BJ (cell line): ENCODE measurements around the gene ADRA1B. TPM values are rescaled to one million over a fixed set of nuclear protein-coding genes. Genes with fewer than 3 reads are reported as not detected.

Experiments used
- CTCF ChIA-PET: fragments of 350-600 bp; formaldehyde crosslinking; extraction: SDS; loops from one replicate; lab custom pipeline; 2021; ENCODE audit warnings: antibody characterized with exemption, inconsistent platforms; lab: Yijun Ruan, JAX
- POLR2A ChIA-PET: fragments of 300-600 bp; sonication (Branson Sonifier 250); formaldehyde crosslinking; extraction: SDS; loops from one replicate; lab custom pipeline; 2021; ENCODE audit warnings: antibody characterized with exemption; lab: Charles Lee
- DNase-seq: peaks from one replicate; pipeline ENCODE4 v3.0.0-alpha.2; 2011; ENCODE audit warnings: low read depth
- H3K27me3 ChIP-seq: 2 replicates; pipeline ENCODE4 v1.6.0; 2011; ENCODE audit warnings: low read length; ENCODE audit not compliant: control insufficient read depth, insufficient read depth
- H3K36me3 ChIP-seq: 2 replicates; pipeline ENCODE4 v1.5.1; 2011; ENCODE audit warnings: low read length; ENCODE audit not compliant: control insufficient read depth, insufficient read depth
- H3K4me3 ChIP-seq: 2 replicates; pipeline ENCODE4 v1.5.1; 2011; ENCODE audit warnings: low read depth, mild to moderate bottlenecking, control low read depth, low read length
- polyA plus RNA-seq: library from polyadenylated mRNA; depleted of rRNA; stranded (reverse); fragments of >200 nt; gene quantifications from 2 replicates; pipeline ENCODE4 v1.2.3, GENCODE V29; 2011
- TF ChIP-seq, protein P1 (sequence below): IDR thresholded peaks from 2 replicates; pipeline ENCODE4 v1.5.1; 2011; ENCODE audit warnings: low read depth, mild to moderate bottlenecking, control low read depth, inconsistent platforms, low read length, moderate library complexity; ENCODE audit not compliant: insufficient read depth

Gene ADRA1B
- polyA plus RNA-seq, 1 experiment = 2.1 TPM

DNA sequence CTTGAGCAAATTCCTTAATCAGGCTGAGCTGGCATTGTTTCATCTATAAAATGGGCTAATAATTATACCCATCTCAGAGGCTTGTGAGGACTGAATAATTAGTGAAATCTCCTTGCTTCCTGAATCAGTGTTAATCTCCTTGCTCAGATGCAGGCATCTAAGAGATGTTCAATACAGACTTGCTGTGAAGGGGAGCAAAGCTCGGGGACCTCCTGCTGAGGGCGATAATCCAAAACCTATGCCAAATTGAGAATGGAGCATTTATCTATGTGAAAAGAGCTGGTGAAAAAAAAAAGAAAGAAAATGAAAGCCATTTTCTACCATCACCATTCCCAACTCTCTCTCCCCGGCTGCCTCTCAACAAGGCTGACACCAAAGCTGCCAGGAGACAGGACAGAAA lies 37.3 kb downstream of the ADRA1B start:
- no peak for DNase-seq
- CTCF ChIA-PET = interaction anchor here (0.9 to 1.9 kb wide), 3 partner anchors 11 to 511 kb away, joined by 3 to 7 read pairs (median 3); partner anchors contain the start of gene ADRA1B
- Histone ChIP-seq H3K36me3 (no peaks in the 10 kb centered on the region), H3K27me3 (no peaks in the 10 kb centered on the region), H3K4me3 (no peak overlapping the region)
- POLR2A ChIA-PET = no interaction called here
- TF ChIP-seq, protein P1, sequence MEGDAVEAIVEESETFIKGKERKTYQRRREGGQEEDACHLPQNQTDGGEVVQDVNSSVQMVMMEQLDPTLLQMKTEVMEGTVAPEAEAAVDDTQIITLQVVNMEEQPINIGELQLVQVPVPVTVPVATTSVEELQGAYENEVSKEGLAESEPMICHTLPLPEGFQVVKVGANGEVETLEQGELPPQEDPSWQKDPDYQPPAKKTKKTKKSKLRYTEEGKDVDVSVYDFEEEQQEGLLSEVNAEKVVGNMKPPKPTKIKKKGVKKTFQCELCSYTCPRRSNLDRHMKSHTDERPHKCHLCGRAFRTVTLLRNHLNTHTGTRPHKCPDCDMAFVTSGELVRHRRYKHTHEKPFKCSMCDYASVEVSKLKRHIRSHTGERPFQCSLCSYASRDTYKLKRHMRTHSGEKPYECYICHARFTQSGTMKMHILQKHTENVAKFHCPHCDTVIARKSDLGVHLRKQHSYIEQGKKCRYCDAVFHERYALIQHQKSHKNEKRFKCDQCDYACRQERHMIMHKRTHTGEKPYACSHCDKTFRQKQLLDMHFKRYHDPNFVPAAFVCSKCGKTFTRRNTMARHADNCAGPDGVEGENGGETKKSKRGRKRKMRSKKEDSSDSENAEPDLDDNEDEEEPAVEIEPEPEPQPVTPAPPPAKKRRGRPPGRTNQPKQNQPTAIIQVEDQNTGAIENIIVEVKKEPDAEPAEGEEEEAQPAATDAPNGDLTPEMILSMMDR = no peak

DNA sequence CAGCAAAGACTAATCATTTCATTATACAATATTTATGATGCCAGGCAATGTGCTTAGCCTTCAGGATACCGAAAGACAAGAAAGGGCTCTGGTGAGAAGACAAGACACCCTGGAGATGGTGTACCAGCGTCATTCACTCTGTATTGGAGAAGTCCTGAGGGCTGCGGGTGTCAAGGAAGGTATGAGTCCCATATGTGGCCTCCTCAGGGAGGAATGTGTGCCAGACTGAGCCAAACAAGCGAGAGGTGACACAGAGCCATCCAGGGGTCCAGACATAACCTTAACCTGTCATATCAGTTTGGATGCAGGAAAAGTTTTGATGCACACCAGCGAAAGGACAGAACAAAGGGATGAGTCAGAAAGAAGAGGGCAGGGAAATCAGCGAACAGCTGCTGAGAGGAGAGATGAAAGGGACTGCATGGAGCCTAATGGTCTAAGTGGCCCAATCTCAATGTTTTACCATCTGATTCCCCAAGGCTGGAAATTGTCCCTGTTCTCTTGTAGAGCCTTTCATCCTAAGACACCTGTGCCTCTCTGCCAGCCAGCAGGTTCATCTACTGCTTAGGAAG lies 38.9 kb downstream of the ADRA1B start:
- no peak overlapping the region for H3K4me3 ChIP-seq
- CTCF ChIA-PET = interaction anchor here (1.2 kb wide), 1 partner anchor 9 kb away, joined by 5 read pairs; no protein-coding TSS in a partner anchor
- H3K27me3 ChIP-seq = no peaks in the 10 kb centered on the region
- H3K36me3 ChIP-seq = no peaks in the 10 kb centered on the region
- POLR2A ChIA-PET = no interaction called here
- TF ChIP-seq, protein P1 = no peak
- DNase-seq = no peak

DNA sequence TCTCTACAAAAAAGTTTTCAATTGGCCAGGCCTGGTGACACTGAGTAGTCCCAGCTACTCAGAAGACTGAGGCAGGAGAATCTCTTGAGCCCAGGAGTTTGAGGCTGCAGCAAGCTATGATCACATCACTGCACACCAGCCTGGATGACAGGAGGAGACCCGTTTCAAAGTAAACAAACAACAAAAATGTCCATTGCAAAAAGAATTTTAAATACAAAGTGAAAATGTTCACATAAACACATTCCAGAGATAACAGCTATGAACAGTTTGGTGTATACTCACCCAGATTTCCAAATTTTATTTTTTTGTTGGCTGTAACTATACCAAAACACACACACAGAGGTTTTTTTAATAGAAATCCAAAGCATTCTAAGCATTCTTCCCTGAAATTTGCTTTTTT lies 39.8 kb downstream of the ADRA1B start:
- TF ChIP-seq, protein P1 = no peak
- Histone ChIP-seq H3K4me3 (no peak overlapping the region), H3K36me3 (no peaks in the 10 kb centered on the region), H3K27me3 (no peaks in the 10 kb centered on the region)
- DNase-seq = peak; percentile 31
- ChIA-PET CTCF (interaction anchor here (1.2 kb wide), 2 partner anchors 8 to 39 kb away, joined by 3 to 5 read pairs; no protein-coding TSS in a partner anchor), POLR2A (no interaction called here)

DNA sequence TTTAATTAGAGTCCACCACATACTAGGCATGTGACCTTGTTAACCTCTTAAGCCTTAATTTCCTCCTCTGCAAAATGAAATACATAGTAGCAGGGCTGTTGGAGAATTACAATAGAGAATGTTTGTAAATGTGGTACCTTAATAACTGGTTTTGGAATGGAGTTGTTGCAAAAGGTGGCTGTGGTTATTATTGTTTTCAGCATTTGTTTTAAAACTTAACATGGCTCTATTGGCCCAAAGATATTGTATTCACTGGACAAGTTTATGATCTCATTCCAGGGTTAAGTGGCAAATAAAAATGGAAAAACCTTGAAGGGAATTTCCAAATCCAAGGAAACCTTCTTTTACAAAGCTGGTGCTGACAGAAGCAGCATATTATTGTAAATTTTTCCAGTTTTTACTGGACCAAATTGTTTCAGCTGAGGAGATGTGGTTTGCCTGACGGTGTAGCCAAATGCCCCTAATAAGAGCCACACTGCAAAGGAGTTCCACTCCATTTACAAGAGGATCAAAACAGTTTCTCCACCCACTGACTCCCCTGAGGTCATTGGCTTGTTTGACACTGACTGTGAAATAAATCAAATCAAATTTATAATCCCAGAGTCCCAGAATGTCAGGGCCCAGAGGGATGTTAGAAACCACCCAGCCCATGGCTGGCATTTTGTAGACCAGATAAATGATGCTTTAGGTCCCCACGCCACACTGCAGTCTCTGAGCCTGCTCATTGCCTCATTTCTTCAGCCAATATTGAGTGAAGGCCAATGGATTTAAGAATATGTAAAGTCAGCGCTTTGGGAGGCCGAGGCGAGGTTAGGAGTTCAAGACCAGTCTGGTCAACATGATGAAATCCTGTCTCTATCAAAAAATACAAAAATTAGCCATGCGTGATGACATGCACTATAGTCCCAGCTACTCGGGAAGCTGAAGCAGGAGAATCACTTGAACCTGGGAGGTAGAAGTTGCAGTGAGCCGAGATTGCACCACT lies 45.2 kb downstream of the ADRA1B start:
- ChIA-PET CTCF (interaction anchor here (1.2 to 2.2 kb wide), 2 partner anchors 16 to 25 kb away, joined by 3 to 8 read pairs; no protein-coding TSS in a partner anchor), POLR2A (no interaction called here)
- peak; percentile 38 for DNase-seq
- Histone ChIP-seq H3K4me3 (no peak overlapping the region), H3K27me3 (no peaks in the 10 kb centered on the region), H3K36me3 (no peaks in the 10 kb centered on the region)
- TF ChIP-seq, protein P1 = no peak

DNA sequence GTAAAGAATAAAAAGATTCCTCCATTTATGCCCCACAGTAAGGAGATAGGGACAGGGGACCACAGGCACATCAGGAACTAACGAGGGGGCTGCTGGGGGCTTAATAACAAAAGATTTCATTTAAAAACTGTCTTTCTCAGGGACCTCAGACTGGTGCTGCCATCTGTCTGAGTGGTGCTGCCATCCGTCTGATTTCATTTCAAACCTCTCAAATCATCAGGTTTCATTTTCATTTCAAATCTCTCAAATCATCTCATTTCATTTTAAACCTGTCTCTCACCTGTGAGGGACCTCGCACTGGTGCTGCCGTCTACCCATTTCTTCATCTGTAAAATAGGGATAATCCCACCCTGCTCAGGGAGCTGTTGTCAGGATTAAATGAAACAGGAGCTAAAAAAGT lies 45.9 kb downstream of the ADRA1B start:
- DNase-seq = no peak
- CTCF ChIA-PET = interaction anchor here (1.2 to 2.2 kb wide), 2 partner anchors 17 to 25 kb away, joined by 3 to 8 read pairs; no protein-coding TSS in a partner anchor
- TF ChIP-seq, protein P1 = no peak
- Histone ChIP-seq H3K4me3 (no peak overlapping the region), H3K27me3 (no peaks in the 10 kb centered on the region), H3K36me3 (no peaks in the 10 kb centered on the region)
- POLR2A ChIA-PET = no interaction called here
